GM19035 (cell line): ENCODE measurements around the gene PPP2R1A.
"Not testable (repeated sequence)": the region's sequence is repeated elsewhere in the genome, so short reads cannot be mapped to it uniquely, and the experiment has no call there.

Source experiments
- ATAC-seq: cut with Tn5 transposase; IDR thresholded peaks from one replicate; pipeline ENCODE4 v1.9.1; 2021; ENCODE audit not compliant: unreplicated experiment

The PPP2R1A gene

DNA sequence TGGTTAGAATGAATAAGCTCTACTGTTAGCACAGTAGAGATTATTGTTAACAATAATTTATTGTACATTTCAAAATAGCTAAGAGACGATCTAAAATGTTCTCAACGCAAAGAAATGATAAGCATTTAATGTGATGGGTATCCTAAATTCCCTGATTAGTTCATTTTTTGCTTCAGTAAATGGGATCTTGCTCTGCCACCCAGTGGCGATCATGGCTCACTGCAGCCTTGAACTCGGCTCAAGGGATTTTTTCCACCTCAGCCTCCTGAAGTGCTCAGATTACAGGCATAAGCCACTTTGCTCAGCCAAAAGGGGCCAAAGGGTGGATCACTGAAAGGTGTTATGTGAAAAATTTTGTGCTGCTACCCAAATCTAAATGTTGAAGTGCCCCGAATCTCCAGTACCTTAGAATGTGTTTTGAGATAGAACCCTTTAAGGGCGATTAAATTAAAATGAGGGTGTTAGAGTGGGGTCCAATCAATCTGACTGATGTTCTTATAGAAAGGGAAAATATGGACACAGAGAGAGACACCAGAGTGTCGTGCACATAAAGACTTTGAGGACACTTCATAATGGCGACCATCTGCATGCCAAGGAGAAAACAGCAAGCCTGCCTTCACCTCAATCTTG lies 48.0 kb downstream of the PPP2R1A start:
- ATAC-seq, result no peak

DNA sequence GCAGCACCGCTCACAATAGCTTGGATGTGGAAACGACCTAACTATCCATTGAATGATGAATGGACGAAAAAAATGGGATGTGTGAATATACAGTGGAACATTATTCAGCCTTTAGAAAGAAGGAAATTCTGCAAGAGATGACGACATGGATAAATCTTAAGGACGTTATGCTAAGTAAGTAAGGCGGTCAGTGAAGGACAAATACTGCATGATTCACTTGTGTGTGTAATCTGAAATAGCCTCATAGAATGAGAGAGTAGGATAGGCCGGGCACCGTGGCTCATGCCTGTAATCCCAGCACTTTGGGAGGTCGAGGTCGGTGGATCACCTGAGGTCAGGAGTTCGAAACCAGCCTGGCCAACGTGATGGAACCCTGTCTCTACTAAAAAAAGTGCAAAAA lies 54.2 kb downstream of the PPP2R1A start:
- no peak for ATAC-seq

DNA sequence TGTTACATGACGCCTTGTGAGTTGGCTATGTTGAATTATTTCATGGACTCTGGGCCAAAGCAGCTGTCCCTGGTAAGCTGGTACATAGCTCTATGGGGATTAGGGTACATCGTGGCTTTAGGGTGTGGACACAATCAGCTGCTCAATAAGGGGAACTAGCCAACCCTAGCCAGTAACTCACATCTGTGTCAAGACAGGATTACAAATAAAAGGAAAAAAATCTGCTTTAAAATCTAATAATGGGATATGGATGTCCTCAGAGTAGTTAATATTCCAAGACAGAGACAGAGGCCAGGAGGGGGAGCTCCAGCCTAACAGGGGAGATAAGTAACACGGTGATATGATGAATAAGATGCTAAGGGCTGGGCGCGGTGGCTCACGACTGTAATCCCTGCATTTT lies 58.4 kb downstream of the PPP2R1A start:
- no peak for ATAC-seq

DNA sequence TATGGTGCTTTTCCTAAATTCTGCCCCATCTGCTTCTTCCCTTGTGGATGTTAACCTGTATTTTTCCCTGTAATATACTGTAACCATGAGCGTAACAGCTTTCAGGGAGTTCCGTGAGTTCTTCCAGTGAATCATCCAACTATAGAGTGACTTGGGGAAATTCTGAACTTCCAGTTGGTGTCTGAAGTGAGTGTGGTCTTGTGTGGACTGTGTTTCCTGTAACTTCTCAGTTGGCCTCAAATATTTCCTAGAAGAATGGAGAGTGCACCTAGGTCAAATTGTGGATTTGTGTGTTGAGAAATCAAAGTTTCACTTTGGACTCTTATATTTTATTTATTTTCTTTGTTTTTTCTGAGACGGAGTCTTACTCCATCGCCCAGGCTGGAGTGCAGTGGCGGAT lies 68.6 kb downstream of the PPP2R1A start:
- ATAC-seq, result no peak

DNA sequence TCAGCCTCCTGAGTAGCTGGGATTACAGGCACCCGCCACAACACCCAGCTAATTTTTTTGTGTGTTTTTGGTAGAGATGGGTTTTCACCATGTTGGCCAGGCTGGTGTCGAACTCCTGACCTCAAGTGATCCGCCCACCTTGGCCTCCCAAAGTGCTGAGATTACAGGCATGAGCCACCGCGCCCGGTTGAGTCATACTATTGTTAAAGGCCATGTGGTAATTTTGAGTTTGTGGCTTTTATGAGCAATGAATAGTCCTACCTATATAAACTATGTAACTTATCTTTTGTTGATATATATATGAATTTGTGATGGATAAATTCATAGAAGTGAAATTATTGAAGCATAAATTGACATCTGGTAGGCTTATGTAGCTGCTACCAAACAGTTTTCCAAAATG lies 75.7 kb downstream of the PPP2R1A start:
- not testable (repeated sequence) for ATAC-seq

DNA sequence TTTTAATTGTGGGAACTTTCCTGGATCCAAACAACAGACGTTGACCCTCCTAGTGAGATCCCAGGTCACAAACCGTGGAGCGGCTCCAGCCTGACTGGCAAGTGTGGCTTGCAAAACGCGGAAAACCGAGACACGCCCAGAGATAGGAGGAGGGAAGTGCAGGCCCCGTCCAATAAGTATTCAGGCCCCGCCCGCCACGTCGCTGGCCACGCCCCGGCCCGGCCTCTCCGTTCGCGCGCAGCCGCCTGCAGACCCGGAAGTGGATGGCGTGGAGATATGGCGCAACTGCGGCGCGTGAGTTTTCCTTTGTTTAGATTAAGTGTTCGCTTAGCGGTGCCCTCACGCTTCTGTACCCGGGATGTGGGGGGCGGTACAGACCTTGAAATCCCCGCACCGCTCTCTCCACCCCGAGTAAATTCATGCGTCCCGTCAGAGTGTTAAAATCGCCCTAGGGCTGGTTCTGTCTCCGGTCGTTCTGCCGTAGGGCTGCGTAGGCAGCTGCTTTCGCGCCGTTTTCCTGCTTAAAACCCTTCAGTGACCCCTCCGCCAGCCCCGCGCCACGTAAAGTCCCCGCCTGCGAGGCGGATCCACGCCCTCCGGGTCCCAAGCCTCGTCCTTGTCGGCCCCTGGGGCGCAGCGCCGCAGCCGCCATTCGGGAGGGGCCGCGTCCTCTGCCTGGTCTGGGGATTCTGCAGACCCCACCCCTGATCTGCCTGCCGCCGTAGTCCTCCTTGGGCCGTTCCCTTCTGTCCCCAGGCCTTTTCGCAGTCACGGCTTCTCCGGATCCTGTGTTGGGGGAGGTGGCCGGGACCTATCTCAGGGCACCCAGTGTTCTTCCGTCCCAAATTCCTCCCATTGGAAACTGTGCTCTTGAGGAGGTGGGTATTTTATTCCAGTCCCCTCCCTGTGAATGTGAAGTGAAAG lies 79.7 kb downstream of the PPP2R1A start, which contains the start of gene ZNF766:
ZNF766 (plus strand) TSS at position 250 of the 924 bp plus-strand sequence; CDS start at position 277, 27 bp downstream.
- ATAC-seq, result peak; percentile 96

DNA sequence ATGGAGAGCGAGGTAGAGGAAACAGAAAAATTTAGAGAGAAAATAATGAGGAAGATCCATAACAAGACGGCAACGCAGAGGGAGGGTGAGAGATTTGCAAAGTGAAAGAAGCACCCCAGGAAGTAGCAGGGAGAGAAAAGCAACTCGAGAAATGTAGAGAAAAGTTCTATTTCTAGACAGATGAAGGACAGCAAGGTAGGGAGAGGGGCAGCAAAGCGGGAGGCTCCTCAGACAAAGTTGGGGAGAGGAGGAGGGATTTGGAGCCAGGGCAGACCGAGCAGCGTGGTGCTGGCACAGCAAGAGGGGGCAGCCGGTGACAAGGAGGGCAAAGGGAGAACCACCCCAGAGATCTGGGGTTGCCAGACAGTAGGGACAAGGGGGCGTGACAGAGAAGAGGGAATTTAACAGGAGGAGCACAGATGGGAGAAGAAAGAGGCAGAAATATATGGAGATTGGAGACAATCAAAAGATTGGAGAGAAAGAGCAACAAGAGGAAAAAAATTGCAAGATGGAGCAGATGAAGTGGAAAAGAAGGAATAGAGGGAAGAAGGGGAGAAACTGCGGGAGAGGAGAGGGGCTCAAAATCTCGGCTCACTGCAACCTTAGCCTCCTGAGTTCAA lies 80.5 kb downstream of the PPP2R1A start:
- no peak for ATAC-seq

DNA sequence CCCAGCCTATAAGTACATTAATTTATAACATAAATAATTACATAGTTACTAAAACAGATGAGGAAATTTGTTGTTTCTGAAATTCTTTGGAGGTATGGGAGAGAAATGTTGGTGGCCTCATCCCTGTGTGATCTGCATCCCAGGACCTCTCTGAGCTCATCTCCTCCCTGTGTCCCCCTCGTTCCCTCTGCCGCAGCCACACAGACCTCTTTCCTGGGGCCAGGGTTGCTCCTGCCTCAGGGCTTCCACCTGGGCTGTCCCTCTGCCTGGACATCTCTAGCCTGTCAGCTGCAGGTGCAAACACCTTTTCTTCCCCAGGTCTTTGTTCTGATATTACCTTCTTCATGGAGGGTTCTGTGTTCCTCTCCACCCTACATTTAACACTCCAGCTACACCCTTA lies 83.4 kb downstream of the PPP2R1A start:
- no peak for ATAC-seq

DNA sequence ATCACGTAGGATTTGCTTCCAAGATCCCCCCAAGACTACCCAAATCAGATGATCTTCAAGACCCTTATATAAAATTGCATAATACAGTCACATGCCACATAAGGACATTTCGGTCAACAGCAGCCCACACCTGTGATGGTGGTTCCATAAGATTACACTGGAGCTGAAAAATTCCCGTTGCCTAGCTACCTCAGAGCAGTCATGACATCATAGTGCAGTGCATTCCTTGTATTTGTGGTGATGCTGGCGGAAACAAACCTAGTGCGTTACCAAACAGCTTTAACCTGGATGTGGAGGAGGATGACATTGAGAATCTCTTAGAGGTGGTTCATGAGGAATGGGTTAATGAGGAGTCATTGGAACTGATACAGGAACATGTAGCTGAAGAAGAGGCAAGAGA lies 84.3 kb downstream of the PPP2R1A start:
- ATAC-seq, result no peak

DNA sequence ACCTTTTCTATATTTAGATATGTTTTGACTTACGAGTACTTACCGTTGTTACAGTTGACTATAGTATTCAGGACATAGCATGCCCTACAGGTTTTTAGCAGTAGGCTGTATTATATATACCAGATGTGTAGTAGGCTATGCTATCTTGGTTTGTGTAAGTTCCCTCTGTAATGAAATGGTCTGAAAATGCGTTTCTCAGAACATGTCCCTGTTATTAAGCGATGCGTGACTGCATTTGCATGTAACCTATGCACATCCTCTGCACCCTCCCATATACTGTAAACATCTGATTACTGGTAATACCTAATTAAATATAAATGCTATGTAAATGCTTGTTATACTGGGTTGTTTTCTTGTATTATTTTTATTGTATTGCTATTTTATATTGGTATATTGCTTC lies 86.1 kb downstream of the PPP2R1A start:
- no peak for ATAC-seq

DNA sequence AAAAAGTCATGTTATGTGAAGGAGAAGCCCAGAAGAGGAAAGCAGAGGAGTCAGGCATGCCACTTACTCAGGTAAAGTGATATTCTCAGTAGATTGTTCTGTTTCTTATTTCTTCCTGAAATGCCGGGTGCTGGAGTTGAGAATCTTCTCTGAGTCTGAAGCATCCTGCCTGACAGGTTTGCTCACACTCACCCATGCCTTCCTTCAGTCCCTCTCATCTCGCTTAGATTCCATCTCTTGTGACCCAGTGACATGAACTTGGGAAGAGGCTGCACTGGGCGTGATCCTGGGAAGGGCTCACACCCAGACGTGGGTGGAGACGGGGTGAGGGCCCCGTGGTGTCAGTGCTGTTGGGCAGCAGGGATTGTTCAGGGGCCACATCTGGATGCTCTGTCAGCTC lies 87.6 kb downstream of the PPP2R1A start:
- no peak for ATAC-seq
